Suprapubic skin (tissue), 4 donors: ENCODE measurements around the gene NEGR1. TPM values are rescaled to one million over a fixed set of nuclear protein-coding genes. Genes with fewer than 3 reads are reported as not detected.

ENCODE experiments used
- DNase-seq, 2 donors: peaks; one replicate each; pipeline ENCODE4 v3.0.0-alpha.2; 2019; ENCODE audit warnings: low spot score in 2 of 2
- H3K27ac ChIP-seq: fragments of 200-600 bp; sonication (generic); one replicate; pipeline ENCODE4 v1.5.1; 2019
- H3K27me3 ChIP-seq: fragments of 200-600 bp; sonication (generic); one replicate; pipeline ENCODE4 v1.5.1; 2019
- H3K36me3 ChIP-seq: fragments of 200-600 bp; sonication (generic); one replicate; pipeline ENCODE4 v1.5.1; 2019
- H3K4me1 ChIP-seq: fragments of 200-600 bp; sonication (generic); one replicate; pipeline ENCODE4 v1.5.1; 2019
- H3K4me3 ChIP-seq: fragments of 200-600 bp; sonication (generic); one replicate; pipeline ENCODE4 v1.5.1; 2019; ENCODE audit warnings: mild to moderate bottlenecking
- H3K9me3 ChIP-seq: fragments of 200-600 bp; sonication (generic); one replicate; pipeline ENCODE4 v1.5.1; 2019
- EP300 ChIP-seq: sonication (generic); formaldehyde crosslinking; IDR thresholded peaks from one replicate; pipeline ENCODE4 v1.6.1; 2017; ENCODE audit warnings: antibody characterized with exemption
- POLR2A ChIP-seq, 2 donors: fragments of 450-650 bp; IDR thresholded peaks; one replicate each; pipeline ENCODE4 v1.6.1; 2017; ENCODE audit warnings: antibody characterized with exemption in 2 of 2, mild to moderate bottlenecking in 2 of 2, moderate library complexity in 2 of 2
- POLR2AphosphoS5 ChIP-seq, 3 donors: sonication (generic); formaldehyde crosslinking; IDR thresholded peaks; one replicate each; pipeline ENCODE4 v1.6.1; 2017; ENCODE audit warnings: antibody characterized with exemption in 3 of 3
- WGBS: methylation state at CpG from one replicate; pipeline ENCODE4 v1.1.5; 2018; 5-methylcytosine and 5-hydroxymethylcytosine counted together
- total RNA-seq, 4 donors: library from RNA; depleted of rRNA; stranded (reverse); fragments of >200 nt; gene quantifications; one replicate each; pipeline ENCODE4 v1.1.0, GENCODE V29; 2016
- TF ChIP-seq, protein P1 (sequence below), 2 donors: fragments of 200-600 bp in 1 of 2; fragments of 450-650 bp in 1 of 2; sonication (generic) in 1 of 2; IDR thresholded peaks; one replicate each; pipeline ENCODE4 v1.5.1; 2016 to 2019; ENCODE audit warnings: antibody characterized with exemption in 2 of 2, mild to moderate bottlenecking in 1 of 2, moderate library complexity in 1 of 2

NEGR1 gene
- total RNA-seq, 4 donors from 2014 or later, result 3.0 to 9.9 (median 3.8) TPM

DNA sequence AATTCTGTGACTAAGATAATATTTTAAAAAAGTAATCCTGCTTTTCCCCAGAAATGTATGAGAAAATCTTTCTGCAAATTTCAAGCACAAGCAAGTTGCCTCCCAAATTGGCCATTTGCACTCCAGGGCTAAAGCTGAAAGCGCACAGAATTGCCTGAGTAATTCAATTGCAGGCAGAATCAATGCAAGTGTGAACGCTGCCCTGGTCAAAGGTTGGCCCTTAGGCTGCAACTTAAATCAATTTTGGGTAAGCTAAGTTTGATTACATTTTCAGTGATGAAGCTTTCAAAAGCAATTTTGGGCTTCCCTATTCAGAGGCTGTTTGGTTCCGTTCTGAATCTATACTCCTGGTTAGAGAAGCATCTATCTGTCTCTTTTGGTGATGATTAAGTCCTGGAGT lies 699.7 kb downstream of the NEGR1 start:
- no peaks in the 10 kb centered on the region for H3K36me3 ChIP-seq
- H3K27me3 ChIP-seq, result no peaks in the 10 kb centered on the region
- no peak overlapping the region for H3K27ac ChIP-seq
- no peaks in the 10 kb centered on the region for H3K4me1 ChIP-seq
- no peak overlapping the region for H3K4me3 ChIP-seq
- no peak for DNase-seq
- WGBS, result 66% methylated on average over 3 of the region's 3 CpGs
- TF ChIP-seq EP300 (no peak), POLR2A (IDR thresholded peaks at IDR 0.05) (no peak), POLR2AphosphoS5 (IDR thresholded peaks at IDR 0.05) (no peak)
- H3K9me3 ChIP-seq, result no peaks in the 10 kb centered on the region

DNA sequence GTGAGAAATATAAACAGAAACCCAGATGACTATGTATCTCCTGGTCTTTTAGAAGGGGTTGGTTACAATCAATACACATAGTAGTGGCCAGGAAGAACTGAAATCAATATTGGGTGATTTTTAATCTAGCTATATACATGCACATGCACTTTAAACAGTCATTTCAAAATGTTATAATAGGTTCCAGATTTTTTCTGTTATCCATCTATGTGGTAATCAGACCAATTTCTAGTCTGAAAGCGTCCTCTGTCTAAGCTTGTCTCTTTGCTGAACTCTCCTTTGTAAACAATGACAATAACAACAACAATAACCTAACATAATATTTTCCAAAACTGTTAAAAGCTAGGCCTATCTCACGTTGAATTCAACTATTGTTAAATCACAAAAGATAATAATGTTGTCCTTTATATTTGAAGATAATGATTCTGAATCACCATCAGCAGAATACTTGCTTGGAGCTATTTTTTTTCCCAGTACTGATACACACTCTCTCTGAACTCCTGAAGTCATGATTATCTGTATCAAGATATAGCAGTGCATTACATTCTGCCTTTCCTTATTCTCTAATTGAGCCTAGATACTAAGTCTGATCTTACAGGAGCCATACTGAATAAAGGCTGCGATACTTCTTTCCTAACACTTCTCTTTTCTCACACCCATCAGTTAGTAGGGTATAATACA lies 704.7 kb downstream of the NEGR1 start:
- H3K4me3 ChIP-seq, result no peak overlapping the region
- H3K36me3 ChIP-seq, result no peaks in the 10 kb centered on the region
- H3K27ac ChIP-seq, result no peak overlapping the region
- TF ChIP-seq POLR2A (IDR thresholded peaks at IDR 0.05) (no peak), POLR2AphosphoS5 (IDR thresholded peaks at IDR 0.05) (no peak), EP300 (no peak)
- TF ChIP-seq, protein P1, sequence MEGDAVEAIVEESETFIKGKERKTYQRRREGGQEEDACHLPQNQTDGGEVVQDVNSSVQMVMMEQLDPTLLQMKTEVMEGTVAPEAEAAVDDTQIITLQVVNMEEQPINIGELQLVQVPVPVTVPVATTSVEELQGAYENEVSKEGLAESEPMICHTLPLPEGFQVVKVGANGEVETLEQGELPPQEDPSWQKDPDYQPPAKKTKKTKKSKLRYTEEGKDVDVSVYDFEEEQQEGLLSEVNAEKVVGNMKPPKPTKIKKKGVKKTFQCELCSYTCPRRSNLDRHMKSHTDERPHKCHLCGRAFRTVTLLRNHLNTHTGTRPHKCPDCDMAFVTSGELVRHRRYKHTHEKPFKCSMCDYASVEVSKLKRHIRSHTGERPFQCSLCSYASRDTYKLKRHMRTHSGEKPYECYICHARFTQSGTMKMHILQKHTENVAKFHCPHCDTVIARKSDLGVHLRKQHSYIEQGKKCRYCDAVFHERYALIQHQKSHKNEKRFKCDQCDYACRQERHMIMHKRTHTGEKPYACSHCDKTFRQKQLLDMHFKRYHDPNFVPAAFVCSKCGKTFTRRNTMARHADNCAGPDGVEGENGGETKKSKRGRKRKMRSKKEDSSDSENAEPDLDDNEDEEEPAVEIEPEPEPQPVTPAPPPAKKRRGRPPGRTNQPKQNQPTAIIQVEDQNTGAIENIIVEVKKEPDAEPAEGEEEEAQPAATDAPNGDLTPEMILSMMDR (IDR thresholded peaks at IDR 0.05), result no peak
- 73% methylated on average over 3 of the region's 3 CpGs for WGBS
- no peaks in the 10 kb centered on the region for H3K4me1 ChIP-seq
- no peak for DNase-seq
- H3K27me3 ChIP-seq, result no peaks in the 10 kb centered on the region
- no peaks in the 10 kb centered on the region for H3K9me3 ChIP-seq

DNA sequence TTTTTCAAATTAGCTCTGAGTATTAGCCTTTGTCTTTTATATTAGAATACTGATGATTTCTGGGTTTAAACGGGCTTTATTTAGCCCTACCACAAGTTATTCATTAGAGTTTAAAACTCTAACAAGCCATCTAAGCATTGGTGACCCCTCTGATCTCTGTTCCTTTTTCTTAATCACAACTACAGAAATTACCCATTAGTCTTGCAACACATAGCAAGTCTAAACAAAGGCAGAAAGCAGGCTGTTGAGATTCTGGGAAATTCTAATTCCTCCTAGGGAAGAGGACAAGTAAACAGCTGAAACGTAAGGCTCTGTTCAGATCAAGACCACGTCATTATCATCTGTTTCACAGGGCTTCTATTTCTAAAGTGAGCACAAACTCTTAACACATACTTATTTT lies 710.3 kb downstream of the NEGR1 start:
- H3K36me3 ChIP-seq, result no peaks in the 10 kb centered on the region
- H3K4me3 ChIP-seq, result no peak overlapping the region
- H3K27me3 ChIP-seq, result no peaks in the 10 kb centered on the region
- no peaks in the 10 kb centered on the region for H3K9me3 ChIP-seq
- TF ChIP-seq POLR2A (IDR thresholded peaks at IDR 0.05) (no peak), EP300 (no peak), POLR2AphosphoS5 (IDR thresholded peaks at IDR 0.05) (no peak)
- TF ChIP-seq, protein P1 (IDR thresholded peaks at IDR 0.05), result no peak
- DNase-seq, result no peak
- H3K27ac ChIP-seq, result no peak overlapping the region
- H3K4me1 ChIP-seq, result no peaks in the 10 kb centered on the region
- WGBS, result 68% methylated on average over 3 of the region's 3 CpGs

DNA sequence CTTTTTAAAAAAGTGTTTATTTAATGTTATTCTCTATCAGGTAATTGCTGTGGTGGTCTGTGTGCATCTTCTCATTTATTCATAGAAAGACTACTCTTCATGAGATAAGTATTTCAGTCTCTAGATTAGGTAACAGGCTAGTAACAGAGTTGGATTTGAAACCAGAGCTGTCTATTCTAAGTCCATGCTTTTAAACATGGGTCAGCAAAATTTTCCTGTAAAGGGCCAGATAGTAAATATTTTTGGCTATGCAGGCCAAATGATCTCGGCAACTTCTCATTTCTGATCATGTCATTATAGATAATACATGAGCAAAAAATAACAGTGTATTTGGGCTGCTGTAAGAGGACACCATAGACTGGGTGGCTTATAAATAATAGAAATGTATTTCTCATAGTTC lies 715.9 kb downstream of the NEGR1 start:
- TF ChIP-seq EP300, result no peak
- TF ChIP-seq POLR2AphosphoS5 (IDR thresholded peaks at IDR 0.05), result no peak
- no peak for TF ChIP-seq POLR2A (IDR thresholded peaks at IDR 0.05)
- TF ChIP-seq, protein P1 (IDR thresholded peaks at IDR 0.05), result no peak
- no peaks in the 10 kb centered on the region for H3K36me3 ChIP-seq
- H3K27ac ChIP-seq, result no peak overlapping the region
- no peak overlapping the region for H3K4me3 ChIP-seq
- no peak for DNase-seq
- H3K27me3 ChIP-seq, result no peaks in the 10 kb centered on the region
- WGBS, result 72% methylated on average over 1 of the region's 1 CpG
- no peaks in the 10 kb centered on the region for H3K4me1 ChIP-seq
- H3K9me3 ChIP-seq, result no peaks in the 10 kb centered on the region

DNA sequence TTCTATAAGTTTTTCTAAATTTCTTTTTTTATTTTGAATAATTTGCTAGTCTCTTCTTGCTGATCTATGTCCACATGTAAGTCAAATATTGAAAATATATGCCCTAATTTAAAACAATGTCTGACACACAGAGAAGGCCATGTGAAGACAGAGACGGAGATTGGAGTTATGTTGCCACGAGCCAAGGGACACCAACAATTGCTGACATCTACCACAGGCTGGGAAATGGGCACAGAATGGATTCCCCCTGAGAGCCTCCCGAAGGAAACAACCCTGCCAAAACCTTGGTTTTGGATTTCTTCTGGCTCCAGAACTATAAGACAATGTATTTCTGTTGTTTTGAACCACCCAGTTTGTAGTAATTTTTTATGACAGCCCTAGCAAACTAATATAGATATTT lies 716.5 kb downstream of the NEGR1 start:
- 78% methylated on average over 3 of the region's 3 CpGs for WGBS
- no peak for DNase-seq
- no peak overlapping the region for H3K27ac ChIP-seq

More for the DNA sequence above, 716.5 kb downstream of the NEGR1 start:
- Histone ChIP-seq H3K27me3 (no peaks in the 10 kb centered on the region), H3K4me1 (no peaks in the 10 kb centered on the region), H3K9me3 (no peaks in the 10 kb centered on the region), H3K36me3 (no peaks in the 10 kb centered on the region), H3K4me3 (no peak overlapping the region)
- TF ChIP-seq EP300, result no peak
- TF ChIP-seq, protein P1 (IDR thresholded peaks at IDR 0.05), result no peak
- TF ChIP-seq POLR2AphosphoS5 (IDR thresholded peaks at IDR 0.05), result no peak
- TF ChIP-seq POLR2A (IDR thresholded peaks at IDR 0.05), result no peak
